Stimulated activated CD8-positive, alpha-beta memory T cell treated with anti-CD3 and anti-CD28 coated beads, Interleukin-15, amount 100 ng/mL, for 1 hour (primary cell): ENCODE results near the gene ALPL.

Experiments
- DNase-seq: peaks from one replicate; pipeline ENCODE4 v3.0.0-alpha.2; 2020; ENCODE audit warnings: low read depth

The ALPL gene

DNA sequence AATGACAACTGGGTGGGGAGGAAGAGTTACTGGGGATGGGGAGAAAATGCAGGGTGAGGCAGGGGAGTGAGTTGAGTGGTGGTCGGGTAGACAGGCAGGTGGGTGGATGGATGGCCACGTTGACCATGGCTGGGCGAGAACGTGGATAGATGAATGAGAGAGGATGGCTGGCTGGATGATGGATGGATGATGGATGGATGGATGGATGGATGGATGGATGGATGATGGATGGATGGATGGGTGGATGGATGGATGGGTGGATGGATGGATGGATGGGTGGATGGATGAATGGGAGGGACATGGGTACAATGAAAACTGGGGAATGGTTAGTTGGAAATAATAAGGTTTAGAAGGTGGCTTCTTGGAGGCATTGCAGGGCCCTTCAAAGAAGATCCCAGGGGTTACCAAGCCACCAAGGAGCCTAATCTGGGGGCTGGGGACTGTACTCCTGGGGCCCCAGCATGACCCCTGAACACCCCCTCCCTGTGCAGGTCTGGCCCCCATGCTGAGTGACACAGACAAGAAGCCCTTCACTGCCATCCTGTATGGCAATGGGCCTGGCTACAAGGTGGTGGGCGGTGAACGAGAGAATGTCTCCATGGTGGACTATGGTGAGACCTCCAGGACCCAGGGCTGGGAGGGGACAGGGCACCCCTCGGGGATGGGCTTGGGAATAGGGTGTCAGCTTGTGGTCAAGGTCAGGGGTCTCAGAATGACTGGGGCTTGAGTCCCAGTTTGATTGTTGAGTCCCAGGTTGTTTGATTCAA, 67.0 kb downstream of the ALPL start:
- no peak for DNase-seq

DNA sequence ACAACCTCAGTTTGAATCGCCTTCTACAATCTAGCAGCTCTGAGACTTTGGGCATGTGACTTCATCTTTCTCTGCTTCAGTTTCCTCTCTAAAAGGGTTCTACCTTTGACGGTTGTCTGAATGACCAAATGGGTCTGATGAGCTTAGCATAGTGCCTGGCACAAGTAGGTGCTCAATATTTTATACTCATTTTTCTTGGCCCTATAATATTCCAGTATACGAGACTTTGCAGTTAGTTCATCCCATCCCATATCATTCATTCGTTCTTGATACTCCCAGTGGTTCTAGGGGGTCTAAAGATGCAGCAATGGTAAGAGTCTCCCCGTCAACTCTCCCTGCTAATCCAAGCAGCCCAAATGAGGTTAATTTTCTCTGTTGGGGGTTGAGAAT, 67.6 kb downstream of the ALPL start:
- no peak for DNase-seq

DNA sequence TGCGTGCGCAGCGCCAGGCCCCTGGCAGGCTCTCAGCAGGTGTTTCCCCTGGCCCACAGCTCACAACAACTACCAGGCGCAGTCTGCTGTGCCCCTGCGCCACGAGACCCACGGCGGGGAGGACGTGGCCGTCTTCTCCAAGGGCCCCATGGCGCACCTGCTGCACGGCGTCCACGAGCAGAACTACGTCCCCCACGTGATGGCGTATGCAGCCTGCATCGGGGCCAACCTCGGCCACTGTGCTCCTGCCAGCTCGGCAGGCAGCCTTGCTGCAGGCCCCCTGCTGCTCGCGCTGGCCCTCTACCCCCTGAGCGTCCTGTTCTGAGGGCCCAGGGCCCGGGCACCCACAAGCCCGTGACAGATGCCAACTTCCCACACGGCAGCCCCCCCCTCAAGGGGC, 68.1 kb downstream of the ALPL start:
- no peak for DNase-seq

DNA sequence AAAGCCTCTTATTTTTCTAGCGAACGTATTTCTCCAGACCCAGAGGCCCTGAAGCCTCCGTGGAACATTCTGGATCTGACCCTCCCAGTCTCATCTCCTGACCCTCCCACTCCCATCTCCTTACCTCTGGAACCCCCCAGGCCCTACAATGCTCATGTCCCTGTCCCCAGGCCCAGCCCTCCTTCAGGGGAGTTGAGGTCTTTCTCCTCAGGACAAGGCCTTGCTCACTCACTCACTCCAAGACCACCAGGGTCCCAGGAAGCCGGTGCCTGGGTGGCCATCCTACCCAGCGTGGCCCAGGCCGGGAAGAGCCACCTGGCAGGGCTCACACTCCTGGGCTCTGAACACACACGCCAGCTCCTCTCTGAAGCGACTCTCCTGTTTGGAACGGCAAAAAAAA, 68.7 kb downstream of the ALPL start:
- DNase-seq = no peak

DNA sequence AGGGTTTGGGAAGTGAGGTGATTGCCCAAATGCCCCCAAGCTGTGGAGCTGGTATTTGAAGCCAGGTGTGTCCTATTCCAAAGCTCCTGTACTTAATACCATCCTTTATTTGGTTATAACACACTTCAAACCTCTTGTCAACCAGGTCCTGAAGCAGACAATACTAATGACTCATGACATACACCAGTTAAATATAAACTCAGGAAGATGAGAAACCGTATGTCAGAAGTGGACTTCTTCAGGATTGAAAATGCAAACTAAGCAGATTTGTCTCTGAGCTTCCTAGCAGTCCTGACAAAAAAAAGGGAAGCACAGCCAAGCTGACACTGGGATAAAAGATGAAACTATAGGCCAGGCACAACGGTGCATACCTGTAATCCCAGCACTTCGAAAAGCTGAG, 70.6 kb downstream of the ALPL start:
- no peak for DNase-seq

DNA sequence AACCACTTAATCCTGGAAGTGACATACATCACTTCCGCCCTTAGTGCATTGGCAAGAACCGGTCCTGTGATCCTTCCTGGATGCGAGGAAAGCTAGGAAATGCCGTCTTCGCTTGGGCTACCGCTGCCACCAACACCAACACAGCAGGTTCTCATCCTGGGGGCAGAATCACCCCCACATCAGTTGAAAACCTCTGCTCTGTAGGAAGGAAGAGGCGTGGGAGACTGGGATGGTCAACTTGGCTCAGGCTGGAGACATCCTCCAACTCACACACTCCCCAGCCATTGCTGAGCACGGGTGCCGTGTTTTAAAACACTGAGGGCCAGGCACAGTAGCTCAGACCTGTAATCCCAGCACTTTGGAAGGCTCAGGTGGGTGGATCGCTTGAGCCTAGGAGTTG, 74.9 kb downstream of the ALPL start:
- DNase-seq = no peak

DNA sequence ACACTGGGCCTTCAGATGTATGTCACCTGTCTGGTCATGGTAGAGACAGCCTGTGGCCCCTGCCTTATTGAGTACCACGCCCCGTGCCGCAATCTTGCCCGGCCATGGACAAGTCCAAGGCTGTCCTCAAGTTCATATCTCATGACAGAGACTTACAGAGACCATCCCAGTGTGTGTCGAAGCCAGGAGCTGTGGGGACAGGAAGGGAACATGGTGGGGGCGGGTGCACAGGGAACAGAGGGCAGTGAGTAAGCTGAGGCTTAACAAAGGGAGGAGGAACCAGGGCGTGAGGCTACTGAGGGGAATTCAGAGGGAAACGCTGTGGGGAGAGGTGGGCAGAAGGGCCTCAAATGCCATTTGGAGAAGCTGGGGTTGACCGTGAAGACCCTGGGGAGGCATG, 75.8 kb downstream of the ALPL start:
- DNase-seq = no peak

DNA sequence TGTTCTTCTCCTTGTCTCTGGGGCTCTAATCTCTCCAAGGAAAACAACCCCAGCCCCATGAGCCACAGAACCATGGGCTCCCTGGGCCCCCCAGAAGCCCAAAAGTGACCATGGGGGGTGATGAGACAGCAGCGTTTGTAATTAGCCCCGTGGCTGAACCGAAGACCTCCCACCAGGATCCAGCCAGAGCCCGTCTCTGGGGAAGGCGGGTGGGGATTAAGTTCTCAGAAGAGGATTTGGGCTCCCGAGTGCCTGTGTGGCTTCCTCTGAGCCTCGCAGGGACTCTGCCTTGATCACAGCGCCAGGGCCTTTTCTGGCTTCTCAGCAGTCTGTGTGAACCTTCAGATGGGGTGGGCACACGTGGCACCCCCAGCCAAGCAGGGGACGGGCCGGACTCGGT, 77.0 kb downstream of the ALPL start:
- no peak for DNase-seq

DNA sequence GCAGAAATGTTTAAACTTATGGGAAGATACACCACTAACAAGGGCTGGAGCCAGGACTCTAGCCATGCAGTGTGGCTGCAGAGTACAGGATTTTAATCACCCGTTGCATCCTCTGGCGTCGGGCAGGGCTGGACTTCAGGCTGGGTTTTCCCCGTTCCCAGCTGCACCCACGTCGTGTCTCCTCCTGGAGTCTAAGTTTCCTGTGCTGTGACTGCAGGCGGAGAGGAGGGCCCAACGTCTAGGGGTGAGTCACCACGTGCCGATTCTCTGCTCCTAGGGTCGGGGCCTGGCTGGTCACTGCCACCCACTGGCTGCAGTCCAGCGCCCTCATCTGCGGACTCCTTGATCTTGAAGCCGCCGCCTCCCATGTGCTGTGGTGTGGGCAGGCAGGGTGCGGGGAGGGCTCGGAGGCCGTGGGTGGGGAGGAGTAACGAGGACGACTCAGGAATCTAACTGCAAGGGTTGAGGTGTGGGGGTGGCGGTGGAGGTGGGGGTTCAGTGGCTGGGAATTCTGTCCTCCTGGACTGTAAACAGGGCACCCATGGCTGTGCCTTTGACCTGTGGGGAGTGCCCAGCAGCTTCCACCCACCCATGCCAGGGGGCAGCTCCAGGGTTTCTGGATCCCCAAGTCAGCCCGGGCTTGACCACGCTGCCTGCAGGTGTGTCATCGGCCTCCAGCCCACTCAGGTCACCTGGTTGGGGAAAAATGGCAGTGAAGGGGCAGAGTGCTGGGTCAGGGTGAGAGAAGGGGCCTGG, 77.8 kb downstream of the ALPL start:
- DNase-seq = no peak

DNA sequence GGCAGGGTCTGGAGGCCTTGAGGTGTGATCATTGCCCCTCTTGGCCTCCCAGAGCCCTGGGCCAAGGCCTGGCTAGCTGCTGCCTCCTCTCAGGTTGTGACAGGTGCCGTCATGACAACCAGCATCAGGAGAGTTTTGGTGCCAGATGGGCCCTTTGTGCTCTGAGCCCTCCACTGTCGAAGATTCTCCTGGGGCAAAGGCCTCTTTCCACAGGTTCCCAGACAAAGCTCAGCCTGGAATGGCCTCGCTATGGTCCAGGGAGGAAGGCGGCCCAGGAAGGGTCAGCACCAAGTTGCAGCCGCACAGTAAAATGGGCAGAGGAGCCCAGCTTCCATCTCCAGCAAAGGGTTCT, 78.4 kb downstream of the ALPL start:
- DNase-seq = no peak

DNA sequence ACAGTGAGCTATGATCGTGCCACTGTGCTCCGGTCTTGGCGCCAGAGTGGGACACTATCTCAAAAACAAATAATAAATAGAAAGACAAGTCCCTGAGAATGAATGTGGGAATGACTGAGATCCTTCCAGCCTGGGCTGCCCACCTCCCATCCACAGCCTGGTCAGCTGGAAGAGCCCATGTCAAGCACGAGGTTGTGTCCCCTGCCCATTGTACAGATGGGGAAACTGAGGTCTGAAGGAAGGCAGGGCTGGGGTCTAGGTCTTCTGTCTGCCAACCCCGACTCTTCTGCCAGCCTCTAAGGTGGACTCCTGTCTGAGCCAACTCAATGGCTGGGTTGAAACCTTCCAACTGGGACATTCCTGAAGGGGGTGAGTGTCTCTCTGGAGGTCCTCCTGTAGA, 80.4 kb downstream of the ALPL start:
- DNase-seq = no peak

DNA sequence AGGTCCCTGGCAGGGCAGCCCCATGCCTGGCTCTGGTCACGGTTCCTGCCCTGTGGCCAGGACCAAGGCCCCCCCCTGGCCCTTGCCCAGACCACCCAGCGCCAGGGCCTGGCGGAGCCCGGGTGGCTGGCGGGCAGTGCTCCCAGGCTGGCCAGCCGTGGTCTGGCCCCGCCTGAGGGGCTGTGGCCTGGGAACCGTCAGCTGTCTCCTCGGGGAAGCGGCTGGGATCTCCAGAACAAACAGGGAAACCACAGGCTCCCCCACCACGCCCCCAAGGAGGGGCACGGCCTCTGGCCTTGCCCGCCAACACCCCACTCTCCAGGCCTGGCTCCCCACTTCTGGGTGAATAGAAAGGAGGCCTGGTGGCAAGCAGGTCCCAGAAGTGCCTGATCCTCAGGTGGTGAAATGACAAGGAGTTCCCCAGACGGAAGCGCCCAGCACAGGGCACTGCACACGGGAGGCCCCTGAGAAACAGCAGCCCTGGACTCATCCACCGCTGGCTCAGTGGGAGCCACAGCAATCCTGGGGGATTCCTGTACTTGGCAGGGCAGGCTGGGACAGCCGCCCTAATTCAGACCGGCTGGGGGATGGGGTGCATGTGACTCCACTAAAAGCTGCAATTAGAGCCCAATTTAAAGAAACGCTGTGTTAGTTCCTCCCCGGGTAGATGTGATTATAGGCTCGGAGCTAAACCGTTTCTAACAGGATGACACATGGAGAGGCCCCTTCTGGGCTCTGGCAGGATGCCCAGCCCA, 81.1 kb downstream of the ALPL start:
- DNase-seq = no peak

DNA sequence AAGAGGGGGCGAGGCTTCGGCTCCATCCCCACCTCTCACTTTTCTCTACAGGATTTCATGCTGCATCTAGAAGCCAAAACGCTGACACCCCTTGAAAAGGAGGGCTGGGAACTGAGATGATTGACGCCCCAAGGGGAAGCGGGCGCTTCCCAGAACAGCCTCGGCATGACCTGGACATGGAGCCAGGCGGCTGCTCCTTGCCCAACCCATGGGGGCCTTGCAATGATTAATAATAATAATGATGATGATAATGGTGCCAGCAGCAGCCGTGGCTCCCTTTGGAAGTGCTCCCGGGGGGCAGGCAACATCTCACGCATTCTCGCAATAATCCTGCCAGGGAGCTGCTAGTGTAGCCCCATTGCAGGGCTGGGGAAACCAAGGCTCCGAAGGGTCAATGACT, 81.7 kb downstream of the ALPL start:
- DNase-seq = no peak

DNA sequence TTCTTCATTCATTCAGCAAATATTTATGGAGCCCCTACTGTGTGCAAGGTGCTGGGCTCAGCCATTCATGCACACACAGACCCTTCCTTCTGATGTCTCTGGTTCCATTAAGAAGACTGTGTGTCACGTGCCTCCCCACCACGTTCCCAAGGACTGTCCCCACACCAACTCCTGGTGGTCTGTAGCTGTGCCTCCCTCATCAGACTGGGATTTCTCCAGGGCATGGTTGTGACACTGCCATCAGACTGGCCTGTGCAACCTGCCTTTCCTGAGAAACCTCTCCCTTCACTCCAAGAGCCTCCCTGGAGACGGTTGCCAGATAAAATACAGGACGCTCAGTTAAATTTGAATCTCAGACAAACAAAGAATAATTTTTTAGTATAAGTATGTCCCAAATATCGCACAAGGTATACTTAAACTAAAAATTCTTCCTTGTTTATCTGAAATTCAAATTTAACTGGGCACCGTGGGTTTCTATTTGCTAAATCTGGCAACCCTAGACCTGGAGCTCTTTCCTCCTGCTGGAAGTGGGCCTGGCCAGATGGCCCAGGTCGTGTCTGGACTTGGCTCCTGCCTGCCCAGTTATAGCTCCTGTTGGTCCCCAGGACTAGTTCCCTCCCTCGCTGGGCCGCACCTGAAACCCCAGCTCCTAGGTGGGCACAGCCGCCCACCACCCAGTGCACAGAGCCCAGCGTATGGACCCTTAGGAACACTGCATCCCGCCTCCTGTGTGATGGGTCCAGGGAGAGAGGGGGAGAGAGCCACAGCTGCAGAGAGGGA, 83.1 kb downstream of the ALPL start:
- no peak for DNase-seq

DNA sequence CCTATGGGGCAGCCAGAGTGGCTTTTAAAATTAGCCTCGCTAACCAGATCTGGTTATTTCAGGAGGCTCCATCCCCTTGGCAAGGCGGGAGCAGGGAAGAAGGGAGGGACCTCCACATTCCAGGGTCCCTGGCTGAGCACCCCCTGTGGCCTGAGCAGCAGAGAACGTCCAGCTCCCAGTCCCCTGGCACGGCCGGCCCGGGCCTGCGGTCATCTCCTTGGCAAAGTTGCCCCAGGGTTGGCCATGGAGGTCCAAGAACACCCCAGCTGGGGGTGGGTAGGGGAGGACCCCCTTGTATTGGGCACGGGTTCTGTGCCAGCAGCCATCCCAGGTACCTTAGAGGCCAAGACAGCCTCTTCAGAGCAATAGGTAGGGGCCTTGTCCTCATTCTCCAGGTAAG, 84.0 kb downstream of the ALPL start:
- DNase-seq = no peak

DNA sequence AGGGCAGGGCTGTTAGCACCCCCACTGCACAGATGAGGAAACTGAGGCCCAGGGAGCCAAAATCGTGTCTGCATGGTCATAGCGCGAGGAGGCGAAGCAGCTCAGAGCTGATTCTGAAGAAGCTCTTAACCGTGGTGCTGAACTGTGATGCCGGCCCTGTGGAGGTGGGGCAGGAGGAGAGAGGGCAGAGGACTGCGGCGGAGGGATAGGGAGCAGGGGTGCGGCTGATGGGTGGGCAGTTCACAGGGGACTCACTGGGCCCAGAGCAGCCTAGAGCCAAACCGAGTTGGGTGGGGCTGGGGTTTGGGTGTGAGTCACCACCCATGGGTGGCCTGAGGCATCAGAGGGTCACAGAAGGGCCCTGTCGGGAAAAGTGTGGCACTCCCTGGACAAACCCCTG, 85.3 kb downstream of the ALPL start:
- no peak for DNase-seq

DNA sequence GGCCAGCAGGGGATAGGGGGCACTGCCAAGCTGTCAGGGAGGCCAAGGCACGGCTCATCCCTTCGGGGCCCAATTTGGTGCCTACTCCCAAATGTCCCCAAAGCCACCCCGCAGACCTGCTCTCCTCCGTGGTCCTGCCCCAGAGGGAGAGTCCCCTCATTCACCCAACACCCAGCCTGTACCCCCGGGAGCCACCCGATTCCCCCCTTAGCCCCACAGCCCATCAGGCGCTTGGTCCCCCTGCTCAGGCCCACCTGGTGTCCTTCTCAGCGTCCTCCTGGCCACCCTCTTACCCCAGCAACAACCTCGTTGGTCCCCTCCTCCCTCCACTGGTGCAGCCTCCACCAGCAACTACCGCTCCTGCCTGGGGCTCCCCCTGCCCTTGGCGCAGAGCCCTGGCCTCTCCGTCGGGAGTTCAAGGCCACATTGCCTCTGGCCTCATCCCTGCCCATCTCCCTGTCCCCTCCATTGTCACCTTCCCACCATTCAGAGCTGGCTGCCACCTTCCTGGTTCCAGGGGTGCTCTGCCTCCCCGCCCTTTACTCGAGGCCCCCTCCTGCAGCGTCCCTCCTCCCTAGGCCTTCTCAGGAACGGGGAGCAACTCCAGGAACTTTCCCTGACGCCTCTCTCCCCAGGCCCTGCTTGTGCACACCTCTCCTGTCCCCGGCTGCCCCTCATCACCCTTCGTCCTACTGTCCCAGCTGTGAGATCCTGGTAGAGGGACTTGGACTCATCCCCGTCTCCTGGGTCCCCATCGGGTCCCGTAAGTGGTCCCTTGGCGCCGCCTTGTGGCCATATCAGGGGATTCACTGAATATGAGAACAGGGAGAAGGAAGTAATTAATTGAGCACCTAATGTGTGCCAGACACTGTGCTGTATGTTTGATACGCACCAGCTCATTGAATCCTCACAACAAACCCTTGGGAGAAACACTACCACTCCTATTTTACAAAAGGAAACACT, 86.0 kb downstream of the ALPL start:
- DNase-seq = no peak

DNA sequence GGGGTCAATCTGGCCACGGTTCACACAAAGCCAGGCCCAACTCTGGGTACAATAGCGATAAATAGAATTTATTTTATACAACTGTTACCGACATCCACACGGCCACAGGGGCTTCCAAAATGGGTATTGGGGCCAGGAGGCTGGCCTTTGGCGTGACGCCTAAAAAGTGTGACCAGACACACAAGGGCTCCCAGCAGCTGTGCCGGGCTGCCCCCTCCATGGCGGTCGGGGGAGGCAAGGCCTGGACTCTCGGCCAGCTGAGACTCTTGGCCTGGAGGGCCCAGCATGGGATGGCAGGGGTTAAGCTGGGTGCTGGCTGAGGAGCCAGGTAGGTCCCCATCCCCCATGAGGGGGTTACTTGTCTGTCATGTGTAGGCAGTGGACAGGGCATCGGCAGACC, 87.0 kb downstream of the ALPL start:
- DNase-seq = no peak

DNA sequence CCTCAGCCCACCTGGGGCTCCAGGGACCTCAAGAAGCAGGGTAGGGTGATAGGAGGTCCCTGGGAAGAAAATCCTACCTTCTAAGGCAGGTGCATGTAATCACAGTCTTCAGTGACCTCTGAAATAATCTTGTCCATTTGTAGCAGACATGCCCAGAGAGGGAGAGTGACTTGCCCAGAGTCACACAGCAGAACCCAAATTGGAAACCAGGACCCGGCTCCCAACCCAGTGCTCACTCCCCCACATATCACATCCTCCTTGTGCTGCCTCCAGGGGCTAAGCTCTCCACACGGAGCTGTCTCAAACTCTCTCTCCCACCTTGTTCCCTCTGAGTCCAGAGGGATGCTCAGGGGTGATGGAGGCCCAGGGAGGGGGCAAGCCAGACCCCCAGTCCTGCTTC, 87.4 kb downstream of the ALPL start:
- no peak for DNase-seq

DNA sequence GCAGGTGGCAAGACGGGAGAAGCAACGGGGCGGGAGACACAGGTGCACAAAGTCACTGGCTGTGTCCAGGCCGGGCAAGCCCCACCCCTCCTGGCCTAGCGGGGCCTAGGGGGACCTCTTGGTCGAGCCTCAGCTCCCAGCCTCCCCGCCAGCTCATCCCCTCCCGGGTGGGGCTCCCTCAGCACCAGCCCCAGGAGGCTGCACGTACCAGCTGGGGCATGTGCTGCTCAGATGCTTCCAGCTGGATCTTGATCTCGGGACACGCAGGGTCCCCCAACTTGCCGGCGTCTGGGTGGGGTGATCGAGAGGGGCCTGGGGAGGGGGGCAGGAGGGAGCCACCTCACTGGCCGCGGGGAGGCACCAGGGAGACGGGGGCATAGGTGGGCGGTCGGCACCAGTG, 88.5 kb downstream of the ALPL start:
- no peak for DNase-seq

DNA sequence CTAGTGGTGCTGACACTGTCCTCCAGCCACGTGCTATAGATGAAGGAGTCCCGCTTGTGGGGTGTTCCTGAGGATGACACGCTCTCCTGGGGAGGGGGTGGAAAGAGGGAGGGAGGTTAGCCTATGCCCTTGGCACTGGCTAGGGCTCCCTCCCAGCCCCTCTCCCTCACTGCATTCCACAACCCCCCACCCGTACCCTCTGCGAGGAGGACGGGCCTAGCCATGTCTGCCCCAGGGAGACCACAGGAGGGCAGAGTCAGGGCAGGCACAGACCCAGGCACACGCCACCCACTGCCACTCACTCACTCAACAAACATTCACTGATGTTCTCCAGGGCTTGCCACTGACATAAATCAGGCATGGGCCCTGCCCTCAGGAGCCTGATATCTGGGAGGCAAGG, 89.2 kb downstream of the ALPL start:
- DNase-seq = no peak
